HCEC 1CT (cell line): Measurements from ENCODE around the gene CDH13.
A peak's percentile ranks its signal among the peaks of the same experiment; 100 is the strongest.

ENCODE experiments used
- DNase-seq: peaks from one replicate; pipeline ENCODE4 v3.0.0-alpha.2; 2017

CDH13 gene

DNA sequence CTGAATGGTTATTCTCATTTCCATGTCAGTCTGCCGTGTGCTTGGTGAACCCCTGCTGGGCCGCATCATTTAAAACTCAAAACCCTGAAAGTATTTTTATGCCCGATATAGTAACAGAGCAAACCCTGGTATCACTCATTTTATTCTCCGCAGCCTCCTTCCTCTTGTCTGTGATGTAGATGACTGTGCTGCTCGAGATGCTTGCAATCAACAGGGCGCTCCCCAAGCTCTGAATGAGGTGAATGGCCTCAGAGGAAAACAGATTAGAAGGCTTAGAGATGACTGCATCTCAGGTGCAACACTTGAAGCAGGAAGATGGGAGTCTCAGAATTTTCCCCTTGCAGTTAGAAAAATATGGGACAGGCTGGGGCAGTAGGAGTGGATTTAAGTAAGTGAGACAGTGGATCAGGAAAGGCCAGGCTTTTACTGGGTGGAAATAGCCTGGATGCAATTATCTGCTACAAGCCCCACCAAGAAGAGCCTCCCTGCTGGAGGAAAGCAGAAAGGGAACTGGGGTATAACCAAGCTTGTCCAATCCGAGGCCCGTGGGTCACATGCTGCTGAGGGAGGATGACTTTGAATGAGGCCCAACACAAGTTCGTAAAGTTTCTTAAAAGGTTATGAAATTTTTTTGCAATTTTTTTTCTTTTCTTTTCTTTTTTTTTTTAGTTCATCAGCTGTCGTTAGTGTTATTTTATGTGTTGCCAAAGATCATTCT, 166.9 kb downstream of the CDH13 start:
- no peak for DNase-seq

DNA sequence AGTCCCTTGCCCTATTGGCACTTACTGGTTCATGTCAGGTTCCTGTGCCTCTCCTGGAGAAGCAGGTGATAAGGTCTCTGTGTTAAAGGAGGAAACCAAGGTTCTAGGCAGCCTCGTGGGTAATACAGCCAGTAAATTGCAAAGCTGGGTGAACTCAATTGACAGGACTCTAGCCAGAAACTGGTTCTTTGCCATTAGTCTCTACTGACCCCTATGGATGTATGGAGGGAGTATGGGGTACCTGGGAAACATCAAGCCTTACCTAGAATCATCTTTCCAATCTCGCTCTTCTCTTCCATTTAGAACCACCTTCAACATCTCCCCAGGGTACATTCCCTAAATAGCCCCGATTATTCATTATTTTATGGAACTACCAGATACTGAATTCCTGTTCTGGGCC, 169.3 kb downstream of the CDH13 start:
- DNase-seq: no peak

DNA sequence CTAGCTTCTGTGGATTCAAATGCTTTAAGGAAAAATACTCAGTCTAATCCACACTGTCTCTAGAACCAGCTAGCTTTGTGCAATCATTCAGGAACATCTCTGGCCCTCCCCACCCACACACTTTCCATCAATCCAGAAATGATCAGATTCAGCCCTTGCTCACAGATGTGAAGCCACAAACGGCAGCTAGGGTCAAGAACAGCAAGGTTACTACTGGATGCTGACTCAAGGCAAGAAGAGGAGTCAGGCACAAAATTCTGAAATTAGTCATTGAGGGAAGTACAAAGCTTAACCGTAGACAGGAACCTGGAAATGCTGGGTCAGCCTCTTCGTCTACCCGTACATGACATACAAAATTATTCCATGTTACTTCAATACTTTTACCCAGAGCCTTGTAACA, 174.6 kb downstream of the CDH13 start:
- peak; percentile 81 for DNase-seq

DNA sequence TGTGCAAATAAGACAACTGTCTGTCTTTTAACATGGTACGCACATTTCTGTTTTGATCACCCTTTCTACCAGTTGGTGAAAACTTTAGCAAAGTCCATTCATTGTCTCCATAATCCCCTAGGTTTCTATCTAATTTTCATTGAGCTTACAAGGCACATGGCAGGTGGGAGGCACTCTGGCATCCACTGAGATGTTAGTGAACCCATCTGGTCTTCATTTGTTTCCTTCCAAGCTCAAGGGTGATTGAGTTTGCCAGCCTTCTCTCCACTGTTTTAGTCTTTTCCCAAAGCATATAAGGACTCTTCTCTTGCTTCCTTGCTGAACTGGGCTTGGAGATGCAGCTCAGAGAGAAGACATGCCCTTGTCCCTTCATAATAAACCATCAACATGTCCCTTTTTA, 179.1 kb downstream of the CDH13 start:
- DNase-seq: no peak

DNA sequence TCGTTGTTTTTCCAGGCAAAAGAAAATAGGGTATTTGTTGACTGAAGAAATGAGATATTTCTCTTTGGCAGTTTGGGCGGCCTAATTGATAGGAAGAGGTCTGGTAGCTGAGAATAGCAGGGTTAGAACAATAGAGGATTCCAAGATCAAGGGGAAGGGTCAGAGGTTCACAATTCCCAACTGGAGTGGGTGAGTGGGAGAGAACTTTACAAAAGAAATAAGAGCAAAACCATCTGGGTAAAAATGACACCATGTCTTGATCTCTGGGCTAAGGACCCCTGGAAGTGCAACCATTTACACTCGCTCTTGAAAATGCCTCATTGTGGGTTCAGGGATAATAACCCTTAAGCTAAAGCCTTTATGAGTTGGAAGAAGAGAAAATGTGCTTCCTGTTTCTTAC, 180.5 kb downstream of the CDH13 start:
- DNase-seq: no peak

DNA sequence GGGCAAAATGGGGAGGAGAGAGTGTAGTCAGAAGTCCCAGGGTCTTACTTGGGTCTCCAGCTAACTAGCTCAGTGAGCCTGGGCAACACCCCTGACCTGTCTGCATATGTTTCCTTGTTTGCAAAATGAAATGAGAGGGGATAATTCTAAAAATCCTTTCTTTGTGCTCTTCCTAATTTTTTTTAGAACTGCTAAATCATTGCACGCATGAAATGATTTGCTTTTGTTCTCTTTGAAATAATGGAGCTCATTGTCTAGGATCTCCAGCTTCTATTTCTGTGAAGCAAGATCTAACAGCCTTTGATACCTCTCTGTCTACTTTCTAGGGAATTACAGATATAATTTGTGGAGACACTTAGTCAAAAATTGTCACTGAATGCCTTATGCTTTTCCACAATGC, 181.3 kb downstream of the CDH13 start:
- no peak for DNase-seq

DNA sequence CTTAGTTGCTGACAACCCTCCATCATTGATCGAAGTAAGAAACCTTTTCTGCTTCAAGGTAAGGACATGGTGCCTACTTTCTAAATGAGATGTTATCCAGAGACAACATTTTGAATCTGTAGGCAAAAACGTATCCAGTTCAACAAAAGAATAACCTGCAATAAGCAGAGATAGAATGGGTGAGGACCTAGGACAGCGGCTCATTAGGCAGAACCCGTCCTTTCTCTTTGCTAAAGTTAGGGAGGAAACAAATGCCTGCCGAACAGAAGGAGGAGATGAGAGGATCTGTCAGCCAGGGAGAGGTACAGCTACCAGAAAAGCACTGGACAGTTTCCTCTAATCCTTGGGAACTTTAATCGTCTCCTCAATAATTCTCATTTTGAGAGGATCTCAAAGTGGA, 183.3 kb downstream of the CDH13 start:
- no peak for DNase-seq

DNA sequence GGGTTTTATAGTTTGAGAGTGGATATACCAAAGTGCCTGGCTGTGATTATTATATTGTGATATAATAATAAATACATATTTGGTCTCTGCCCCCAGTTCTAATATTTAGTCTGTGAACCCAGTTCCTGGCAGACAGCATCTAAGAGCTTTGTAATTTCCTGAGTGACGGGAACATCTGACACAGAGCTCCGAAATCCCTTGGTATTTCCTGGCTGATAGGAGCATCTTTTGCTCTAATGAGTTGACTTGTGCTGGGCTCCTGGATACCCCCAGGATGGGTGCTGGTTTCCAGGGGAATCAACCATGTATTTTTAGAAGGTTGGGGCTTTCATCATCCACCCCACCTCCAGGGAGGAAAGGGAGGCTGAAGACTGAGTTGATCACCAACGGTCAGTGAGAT, 187.3 kb downstream of the CDH13 start:
- DNase-seq: no peak

DNA sequence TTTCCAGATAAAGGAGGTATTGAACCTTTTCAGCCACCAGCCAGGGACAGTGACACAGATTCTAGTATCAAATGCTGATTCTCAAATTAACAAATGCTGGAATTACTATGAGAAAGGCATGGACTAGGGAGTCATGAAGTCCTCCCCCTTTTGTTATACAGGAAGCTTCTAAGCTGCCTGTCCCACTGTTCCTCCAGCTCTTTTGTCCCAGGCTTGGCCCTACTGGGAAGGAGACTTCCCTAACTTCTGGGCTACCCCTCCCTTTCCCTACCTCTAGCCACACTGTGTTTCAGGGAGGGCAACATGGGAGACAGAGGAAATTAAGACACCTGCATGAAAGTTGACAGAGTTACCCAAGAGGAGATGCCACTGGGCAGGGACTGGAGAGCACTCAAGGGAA, 192.5 kb downstream of the CDH13 start:
- DNase-seq: no peak

DNA sequence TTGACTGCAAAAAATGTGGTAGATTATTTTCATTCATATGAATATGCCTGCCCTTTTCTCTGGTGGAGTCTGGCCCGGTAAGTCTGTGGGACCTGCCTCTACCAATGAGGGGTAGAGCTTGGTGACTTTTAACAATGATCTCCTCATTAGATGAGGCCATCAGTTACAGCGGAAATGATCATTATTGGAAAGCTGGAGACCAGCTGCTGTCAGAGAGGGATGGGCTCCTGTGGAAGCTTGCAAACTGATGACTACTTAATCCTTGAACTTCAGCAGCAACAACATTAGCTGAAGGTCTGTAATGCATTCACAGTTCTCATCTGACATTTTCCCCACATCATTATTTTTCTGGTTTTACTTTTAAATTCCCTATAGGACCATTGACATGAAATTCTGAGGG, 194.1 kb downstream of the CDH13 start:
- no peak for DNase-seq

DNA sequence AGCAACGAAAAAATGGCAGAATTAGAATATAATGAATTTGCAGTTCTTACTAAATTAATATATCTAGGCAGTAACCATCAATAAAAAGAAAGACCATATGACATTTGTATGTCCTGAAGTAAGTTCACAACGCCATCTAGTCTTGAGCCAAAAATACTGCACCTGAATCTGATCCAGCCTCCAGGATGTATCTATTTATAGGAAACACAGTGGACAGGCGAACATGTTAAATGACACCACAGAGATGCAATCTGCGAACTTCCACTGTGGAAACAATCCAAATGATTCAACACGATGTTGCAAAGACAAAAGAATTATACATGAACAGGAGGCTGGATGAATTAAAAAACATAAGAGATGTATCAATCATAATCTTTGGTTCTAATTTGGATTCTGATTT, 197.6 kb downstream of the CDH13 start:
- peak; percentile 16 for DNase-seq

DNA sequence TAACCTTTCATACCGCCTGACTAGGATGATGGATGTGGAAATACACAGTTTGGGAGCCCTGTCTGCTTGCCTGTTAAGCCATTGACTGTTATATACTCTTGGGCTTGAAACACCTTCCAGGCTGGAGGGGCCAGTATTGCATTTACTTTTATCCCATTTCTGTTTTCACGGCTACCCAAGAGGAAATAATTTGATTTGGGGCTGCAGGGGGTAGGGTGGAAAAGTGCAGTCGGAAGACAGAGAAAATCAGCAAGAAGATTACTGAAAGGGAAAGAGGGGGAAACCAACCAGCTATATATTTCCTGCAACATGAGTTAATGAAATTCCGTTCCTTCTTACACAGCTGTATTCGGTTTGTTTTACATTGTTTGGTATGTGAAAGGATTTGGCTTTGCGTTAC, 202.5 kb downstream of the CDH13 start:
- no peak for DNase-seq

DNA sequence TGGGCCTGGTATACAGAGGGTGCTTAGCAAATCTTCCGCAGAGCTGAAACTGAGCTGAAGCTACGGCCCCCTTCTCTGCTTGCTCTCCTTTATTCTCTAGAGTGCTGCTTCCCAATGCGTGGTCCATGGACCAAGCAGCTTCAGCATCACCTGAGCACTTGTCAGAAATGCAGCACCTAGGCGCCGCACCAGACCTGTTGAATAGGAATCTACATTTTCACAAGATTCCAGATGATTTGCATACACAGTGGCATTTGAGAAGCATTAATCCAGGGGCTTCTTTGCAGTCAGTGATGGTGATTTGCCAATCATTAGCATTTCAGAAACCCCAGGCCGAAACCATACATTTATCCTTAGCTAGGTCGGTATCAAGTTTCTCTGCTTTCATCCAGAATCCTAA, 204.2 kb downstream of the CDH13 start:
- no peak for DNase-seq

DNA sequence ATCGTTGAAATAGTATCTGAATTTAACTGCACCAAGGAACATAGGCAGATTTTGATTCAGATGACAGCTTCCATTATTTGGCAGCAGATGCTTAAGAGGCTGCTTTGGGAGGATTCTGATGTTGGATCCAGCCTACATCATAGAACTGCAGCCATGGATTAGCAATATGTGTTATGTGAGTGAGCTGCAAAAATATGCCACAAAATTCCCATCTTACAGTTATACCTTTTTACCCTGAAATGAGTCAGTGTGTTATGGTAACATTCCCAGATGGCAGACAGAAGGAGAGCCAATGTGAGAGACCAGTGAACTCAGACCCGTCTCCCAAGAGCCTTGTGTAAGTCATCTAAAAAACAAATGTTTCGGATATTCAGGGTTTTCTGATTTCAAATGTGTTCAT, 206.1 kb downstream of the CDH13 start:
- DNase-seq: peak; percentile 74

DNA sequence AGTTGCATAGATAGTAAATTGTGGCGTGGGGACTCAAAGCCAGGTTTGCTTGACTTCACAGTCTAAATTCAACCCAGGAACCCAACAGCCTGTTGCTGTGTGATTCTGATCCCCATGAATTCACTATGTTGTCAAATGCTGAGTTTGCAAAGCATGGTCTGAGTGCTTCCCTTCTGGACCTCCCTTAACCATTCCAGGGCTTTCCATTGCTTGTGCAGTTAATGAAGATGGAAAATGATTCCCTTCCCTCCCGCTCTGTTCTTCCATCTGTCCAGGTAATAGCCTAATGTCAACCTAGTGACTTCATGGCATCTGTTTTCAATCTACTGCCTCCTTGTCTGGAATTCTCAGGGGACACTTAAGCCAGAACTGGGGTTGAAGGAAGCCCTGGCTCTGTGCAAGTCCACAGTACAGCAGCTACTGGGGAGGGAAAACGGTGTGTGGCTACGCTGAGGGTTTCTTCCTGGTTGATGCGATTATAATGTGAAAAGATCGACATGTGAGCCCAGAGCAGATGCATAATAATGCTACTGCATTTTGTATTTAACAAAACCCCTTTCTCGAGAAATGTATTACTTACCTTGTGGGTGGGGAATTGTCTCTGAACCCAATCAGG, 206.7 kb downstream of the CDH13 start:
- DNase-seq: no peak

DNA sequence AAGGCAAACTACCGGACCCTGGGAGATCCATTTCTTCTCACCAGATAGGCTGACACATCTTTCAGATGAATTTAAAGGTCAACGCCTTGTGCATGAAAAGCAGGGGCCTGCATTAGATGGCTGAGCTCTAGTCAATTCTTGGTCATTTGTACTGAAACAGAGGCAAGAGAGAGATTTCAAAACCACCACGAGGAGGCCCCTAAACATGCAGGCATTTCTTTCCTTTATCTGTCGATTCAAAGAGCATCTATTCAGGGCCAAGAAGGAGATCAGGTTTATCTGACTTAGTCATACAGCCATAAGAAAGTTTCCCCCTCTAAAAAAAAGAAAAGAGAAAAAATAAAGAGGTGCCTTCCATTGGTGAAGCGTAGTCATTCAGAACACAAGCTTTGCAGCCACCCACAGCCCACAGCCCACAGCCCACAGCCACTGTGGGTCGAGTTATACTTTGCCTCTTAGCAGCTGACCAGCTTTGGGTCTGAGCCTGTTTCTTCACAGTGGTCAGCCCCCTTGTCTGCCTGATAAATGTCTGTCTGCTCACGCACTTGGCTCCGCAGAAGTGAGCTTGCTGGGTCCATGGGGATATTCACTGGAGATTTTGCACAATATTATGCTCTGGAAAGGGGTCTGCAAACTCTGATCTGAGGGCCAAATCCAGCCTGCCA, 207.5 kb downstream of the CDH13 start:
- DNase-seq: no peak

DNA sequence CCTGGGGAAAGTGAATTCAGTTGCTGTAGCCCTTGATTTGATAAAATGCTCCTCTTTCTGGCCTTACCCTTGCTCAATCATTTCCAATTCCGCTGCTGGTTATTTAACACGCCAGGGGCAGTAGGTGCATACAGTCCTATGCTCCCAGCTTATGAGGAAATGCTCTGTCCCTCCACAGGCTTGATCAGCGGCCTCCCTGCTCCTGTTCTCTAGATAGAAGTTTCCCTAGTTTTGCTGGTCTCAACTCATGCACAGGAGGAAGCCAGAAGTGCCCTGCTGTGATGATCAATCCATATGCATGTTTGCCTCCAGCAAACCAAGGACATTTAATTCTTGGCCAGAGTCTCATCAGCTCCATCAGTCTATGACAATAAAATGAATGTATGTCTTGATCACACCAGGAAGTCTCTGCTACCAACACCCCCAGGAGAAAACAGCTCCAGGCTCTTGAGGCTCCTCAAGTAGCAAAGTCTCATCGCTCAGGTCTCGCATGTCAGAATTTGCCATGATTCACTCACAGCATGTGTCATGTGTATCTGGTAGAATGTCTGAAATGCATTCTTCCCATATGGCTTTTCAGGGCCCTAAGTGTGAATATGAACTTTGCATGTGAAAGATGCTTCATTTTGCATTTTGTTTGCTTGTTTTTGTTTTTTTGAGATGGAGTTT, 208.9 kb downstream of the CDH13 start:
- DNase-seq: no peak

DNA sequence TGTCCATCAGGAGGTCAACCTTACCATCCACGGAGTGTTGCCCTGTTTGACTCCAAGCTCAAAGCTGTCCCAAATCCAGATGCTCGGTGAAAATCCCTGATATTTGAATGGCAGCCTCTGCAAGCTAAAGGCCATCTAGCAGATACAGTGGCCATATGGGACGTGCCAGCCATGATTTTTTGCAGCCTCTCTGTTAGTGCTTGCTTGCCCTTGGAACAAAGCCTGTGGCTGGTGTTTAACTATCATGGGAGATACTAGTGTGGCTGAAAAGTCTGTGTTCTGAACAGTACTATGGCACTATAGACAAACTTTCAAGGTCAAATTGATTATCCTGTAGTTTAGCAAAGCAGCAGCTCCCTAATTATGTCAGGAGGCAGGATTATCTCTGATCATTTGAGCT, 214.3 kb downstream of the CDH13 start:
- no peak for DNase-seq

DNA sequence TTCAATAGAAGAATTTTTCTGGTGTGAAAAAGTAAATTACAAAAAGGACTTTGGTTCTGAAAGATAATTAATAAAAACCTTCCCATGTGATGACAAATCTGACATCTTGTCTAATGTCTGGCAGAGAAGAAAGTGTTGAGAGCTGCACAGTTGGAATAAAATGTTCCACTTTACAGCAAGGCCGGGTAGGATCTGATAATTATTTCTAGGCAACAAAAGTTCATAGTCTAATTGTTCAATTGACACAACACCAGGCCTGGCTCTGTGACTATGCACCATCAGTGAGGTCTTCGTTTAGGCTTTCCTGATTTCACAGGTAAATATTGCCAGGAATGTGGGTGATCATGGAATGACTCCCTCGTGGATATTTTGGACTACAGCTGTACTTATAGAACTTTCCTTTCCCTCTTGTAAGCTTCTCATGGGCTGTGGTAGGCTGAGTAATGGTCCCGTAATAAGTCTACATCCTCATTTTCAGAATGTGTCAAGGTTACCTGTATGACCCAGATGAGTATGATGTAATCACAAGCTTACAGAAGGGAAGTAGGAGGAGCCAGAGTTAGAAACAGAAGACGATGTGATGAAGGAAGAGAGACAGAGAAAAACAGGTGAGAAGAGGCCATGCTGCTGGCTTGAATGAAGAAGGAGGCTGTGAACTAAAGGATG, 217.0 kb downstream of the CDH13 start:
- DNase-seq: no peak

DNA sequence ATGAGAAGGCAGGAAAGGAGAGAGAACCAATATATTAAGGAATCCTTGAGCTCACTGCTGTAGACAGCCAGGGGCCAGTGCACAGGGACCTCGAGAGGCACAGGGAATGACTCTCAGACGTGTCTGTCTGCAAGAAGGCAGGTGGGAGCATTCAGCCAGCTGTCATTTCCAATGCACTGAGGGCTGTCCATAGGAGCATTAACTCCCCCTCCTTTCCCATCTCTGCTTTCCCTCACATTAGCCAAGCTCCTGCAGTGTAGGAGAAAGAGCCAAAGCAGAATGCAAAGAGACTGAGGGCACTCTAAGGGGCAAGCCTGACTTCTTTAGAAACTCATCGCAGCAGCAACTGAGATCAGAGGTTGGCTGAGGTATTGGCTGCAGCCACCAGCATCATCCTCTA, 218.3 kb downstream of the CDH13 start:
- DNase-seq: no peak

DNA sequence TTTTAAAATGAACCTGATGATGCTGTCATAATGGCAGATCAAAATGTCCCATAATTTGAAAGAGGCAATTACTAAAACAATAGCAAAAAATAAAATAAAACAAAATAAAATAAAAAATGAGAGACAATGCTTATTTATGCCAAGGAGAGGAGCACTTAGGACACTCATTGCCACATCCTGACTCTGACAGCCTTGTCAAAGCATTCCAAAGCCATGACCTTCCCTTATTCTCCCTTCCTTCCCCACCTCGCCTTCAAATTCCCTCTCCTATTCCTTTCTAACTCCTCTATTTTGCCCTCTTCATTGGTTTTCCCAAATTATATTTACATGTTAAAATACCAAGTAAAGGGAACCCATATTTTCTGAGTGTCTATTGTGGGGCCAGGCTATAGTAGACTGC, 220.0 kb downstream of the CDH13 start:
- DNase-seq: peak; percentile 10

DNA sequence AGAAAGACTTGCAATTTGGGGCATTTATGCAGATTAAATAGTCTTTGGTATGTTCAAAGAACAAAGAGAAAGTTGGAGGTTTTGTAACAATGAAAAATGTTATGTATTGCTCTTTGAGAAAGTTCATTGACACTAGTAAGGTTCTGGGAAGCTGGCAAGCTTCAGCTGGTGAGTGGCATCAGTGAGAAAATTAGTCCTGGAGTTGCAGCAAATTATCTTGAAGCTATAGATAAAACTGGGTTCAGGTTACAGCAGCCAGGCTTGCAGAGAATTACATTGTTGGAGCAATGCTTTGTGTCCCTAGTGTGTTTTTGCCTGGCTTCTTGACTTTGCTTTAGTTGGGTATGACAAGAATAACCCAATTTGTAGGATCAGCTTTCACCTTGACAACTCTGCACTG, 221.2 kb downstream of the CDH13 start:
- no peak for DNase-seq

DNA sequence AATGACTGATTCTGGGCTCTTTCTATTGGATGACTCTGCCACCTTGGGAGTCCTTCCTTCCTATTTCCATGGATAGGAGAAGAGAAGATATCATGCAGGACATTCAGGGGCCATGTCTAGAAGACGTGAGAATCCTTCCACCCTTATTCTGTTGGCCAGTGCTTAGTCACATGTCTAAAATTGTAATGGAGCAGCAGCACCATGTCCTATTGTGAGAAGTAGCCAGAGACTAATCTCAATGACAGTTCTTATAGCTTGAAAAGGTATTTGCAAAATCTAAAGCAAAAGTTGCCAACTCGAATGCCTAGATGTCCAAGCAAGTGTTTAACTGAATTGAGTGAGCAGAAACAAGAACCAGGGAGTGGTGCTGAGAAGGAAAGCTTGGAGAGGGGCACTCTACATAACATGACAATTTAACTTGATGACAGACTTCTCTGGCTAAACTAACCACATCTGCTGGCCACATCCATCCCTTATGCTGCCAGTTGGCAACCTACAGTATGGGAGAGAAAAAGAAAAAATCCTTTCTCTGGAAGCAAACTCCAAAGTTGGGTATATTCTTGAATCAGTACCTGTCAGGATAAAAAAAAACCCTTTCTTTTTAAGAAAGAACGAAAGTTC, 225.7 kb downstream of the CDH13 start:
- no peak for DNase-seq
